HepG2 (cell line): Measurements from ENCODE around the gene ASPHD1. TPM values are rescaled to one million over a fixed set of nuclear protein-coding genes. Genes with fewer than 3 reads are reported as not detected.
A peak's percentile ranks its signal among the peaks of the same experiment; 100 is the strongest.

Experiments used
- DMAP1 ChIP-seq: IDR thresholded peaks from 2 replicates; pipeline ENCODE4 v1.6.1; 2016
- EZH2 ChIP-seq: conservative IDR thresholded peaks from 2 replicates; pipeline ENCODE4 v1.6.1; 2012; ENCODE audit warnings: mild to moderate bottlenecking, low read depth, low read length, moderate library complexity
- GATA4 ChIP-seq: sonication (generic); IDR thresholded peaks from 2 replicates; pipeline ENCODE4 v1.6.1; 2016; ENCODE audit warnings: antibody characterized with exemption, low read depth, borderline replicate concordance
- KDM4B ChIP-seq: sonication (generic); formaldehyde crosslinking; IDR thresholded peaks from 2 replicates; pipeline ENCODE4 v1.4.0; 2020; ENCODE audit warnings: missing genetic modification reagents
- NFIC ChIP-seq: IDR thresholded peaks from 2 replicates; pipeline ENCODE4 v1.6.1; 2012; ENCODE audit warnings: mild to moderate bottlenecking, low read length, inconsistent platforms
- NFKB2 ChIP-seq: sonication (generic); formaldehyde crosslinking; IDR thresholded peaks from 2 replicates; pipeline ENCODE4 v1.4.0; 2020; ENCODE audit warnings: missing genetic modification reagents, borderline replicate concordance
- NR2F2 ChIP-seq: IDR thresholded peaks from 2 replicates; pipeline ENCODE4 v1.6.1; 2012; ENCODE audit warnings: low read depth, inconsistent platforms, borderline replicate concordance
- RFX1 ChIP-seq: fragments of 450-650 bp; IDR thresholded peaks from 2 replicates; pipeline ENCODE4 v1.6.1; 2017
- SAFB2 ChIP-seq: sonication (generic); formaldehyde crosslinking; IDR thresholded peaks from 2 replicates; pipeline ENCODE4 v1.5.1; 2020; ENCODE audit warnings: missing genetic modification reagents, low read depth, mild to moderate bottlenecking, borderline replicate concordance
- SRSF9 ChIP-seq: fragments of 200-400 bp; formaldehyde crosslinking; IDR thresholded peaks from 2 replicates; pipeline ENCODE4 v1.6.1; 2018; ENCODE audit warnings: borderline replicate concordance, mild to moderate bottlenecking, low read depth, low read length; ENCODE audit not compliant: insufficient read depth, poor library complexity, severe bottlenecking
- THYN1 ChIP-seq: sonication (generic); formaldehyde crosslinking; IDR thresholded peaks from 2 replicates; pipeline ENCODE4 v1.8.1; 2023; ENCODE audit warnings: low read depth, mild to moderate bottlenecking, moderate library complexity, missing genetic modification reagents, borderline replicate concordance
- ZBTB1 ChIP-seq: sonication (generic); formaldehyde crosslinking; IDR thresholded peaks from 2 replicates; pipeline ENCODE4 v1.4.0; 2020; ENCODE audit warnings: missing genetic modification reagents, borderline replicate concordance
- ZEB1 ChIP-seq: IDR thresholded peaks from 2 replicates; pipeline ENCODE4 v1.6.1; 2012; ENCODE audit warnings: mild to moderate bottlenecking, low read depth, inconsistent platforms; ENCODE audit not compliant: insufficient replicate concordance
- ZNF24 ChIP-seq: fragments of 450-650 bp; IDR thresholded peaks from 2 replicates; pipeline ENCODE4 v1.6.1; 2017; ENCODE audit warnings: antibody characterized with exemption, mild to moderate bottlenecking
- ZNF430 ChIP-seq: sonication (generic); formaldehyde crosslinking; IDR thresholded peaks from 2 replicates; pipeline ENCODE4 v1.9.0; 2021; ENCODE audit warnings: mild to moderate bottlenecking, missing genetic modification reagents
- ZNF703 ChIP-seq: sonication (generic); formaldehyde crosslinking; IDR thresholded peaks from 2 replicates; pipeline ENCODE4 v1.5.1; 2020; ENCODE audit warnings: missing genetic modification reagents, mild to moderate bottlenecking, moderate library complexity, borderline replicate concordance
- polyA plus RNA-seq, 8 experiments: library from polyadenylated mRNA; depleted of rRNA in 3 of 8; stranded (reverse) in 7 of 8; unstranded in 1 of 8; fragments of >200 nt; fragmentation: Illumina TruSeq in 4 of 8; extraction: Trizol in 4 of 8; gene quantifications; 2 replicates each; pipeline versions ENCODE4 v1.2.1 to v1.2.3, GENCODE V29; 2011 to 2016; ENCODE audit warnings: low read depth in 4 of 8, missing spikeins in 1 of 8, mixed read lengths in 1 of 8; ENCODE audit not compliant: insufficient read depth in 1 of 8
- total RNA-seq, 5 experiments: library from RNA; depleted of rRNA; stranded (reverse); fragments of >200 nt; fragmentation: Illumina TruSeq; extraction: Trizol; gene quantifications; 2 replicates each; pipeline ENCODE4 v1.2.3, GENCODE V29; 2016; ENCODE audit warnings: low read depth in 1 of 5
- TF ChIP-seq, protein P1 (sequence below): sonication (generic); formaldehyde crosslinking; IDR thresholded peaks from 2 replicates; pipeline ENCODE4 v1.4.0; 2020; ENCODE audit warnings: missing genetic modification reagents, borderline replicate concordance
- TF ChIP-seq, protein P2 (sequence below): sonication (generic); formaldehyde crosslinking; IDR thresholded peaks from 2 replicates; pipeline ENCODE4 v1.8.1; 2023; ENCODE audit warnings: mild to moderate bottlenecking, inconsistent platforms, moderate library complexity, missing genetic modification reagents, borderline replicate concordance
- TF ChIP-seq, protein P3 (sequence below): sonication (generic); formaldehyde crosslinking; IDR thresholded peaks from 2 replicates; pipeline ENCODE4 v1.4.0; 2020; ENCODE audit warnings: missing genetic modification reagents, borderline replicate concordance

Gene ASPHD1
- total and polyA plus RNA-seq, 2 of the 13 experiments (the other 11 are each of a cell fraction or from before 2014, with no cell fraction given) = 13.1 to 19.7 TPM

DNA sequence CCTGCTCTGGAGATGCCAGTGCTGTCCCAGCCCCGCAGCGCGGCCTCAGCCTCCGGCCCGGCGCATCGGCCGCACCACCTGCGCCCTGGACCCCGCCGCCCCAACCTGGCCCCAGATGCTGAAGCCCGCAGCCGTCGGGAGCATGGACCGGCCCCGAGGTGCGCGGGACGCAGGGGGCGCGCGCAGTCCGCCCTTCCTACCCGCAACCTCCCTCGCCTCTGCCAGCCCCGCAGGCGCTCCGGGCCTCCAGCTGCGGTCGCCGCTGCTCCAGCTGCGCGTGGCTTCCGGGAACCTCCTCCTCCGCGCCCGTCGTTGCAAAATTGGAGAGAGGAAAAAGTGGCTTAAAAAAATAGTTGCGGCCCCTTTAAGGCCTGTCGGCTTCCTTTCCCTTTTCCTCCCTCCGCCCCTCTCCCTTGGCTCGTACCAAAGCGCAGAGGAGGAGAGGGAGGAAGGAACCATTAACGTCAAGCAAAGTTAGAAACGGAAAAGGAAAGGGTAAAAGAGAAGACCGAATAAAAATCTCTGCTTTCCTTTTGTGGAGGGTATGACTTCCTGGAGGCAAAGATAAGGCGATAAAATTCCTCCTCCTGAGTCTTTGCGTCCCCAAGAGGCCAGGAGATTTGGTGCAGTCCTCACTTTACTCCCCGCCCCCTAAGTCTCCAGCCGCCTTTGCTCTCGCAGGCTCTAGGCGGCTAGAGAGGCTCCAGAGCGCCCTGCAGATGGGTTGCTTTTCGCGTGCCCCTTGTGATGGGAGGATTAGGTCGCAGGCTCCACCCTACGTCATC, 37.2 kb upstream of the ASPHD1 start, which contains the start of gene CDIPT (continued):
- TF ChIP-seq DMAP1 (peak; percentile 79; the same call in 1 of the 2 replicates), SAFB2 (CRISPR knock-in tag) (peak; percentile 80), RFX1 (no peak), THYN1 (peak; percentile 60; the same call in 1 of the 2 replicates), NFIC (peak; percentile 88), NR2F2 (peak; percentile 72; the same call in 1 of the 2 replicates), ZEB1 (peak; percentile 89), KDM4B (peak; percentile 84; the same call in 1 of the 2 replicates), ZBTB1 (peak; percentile 92; the same call in 1 of the 2 replicates), EZH2 (no peak), SRSF9 (no peak), ZNF430 (CRISPR knock-in tag) (peak; percentile 81; the same call in 1 of the 2 replicates), ZNF24 (peak; percentile 65; the same call in 1 of the 2 replicates), GATA4 (no peak), ZNF703 (CRISPR knock-in tag) (0 out of 2 replicates have a peak, but pooled peaks have one; percentile 12), NFKB2 (CRISPR knock-in tag) (no peak; the same call in none of the 2 replicates)
- TF ChIP-seq, protein P1, sequence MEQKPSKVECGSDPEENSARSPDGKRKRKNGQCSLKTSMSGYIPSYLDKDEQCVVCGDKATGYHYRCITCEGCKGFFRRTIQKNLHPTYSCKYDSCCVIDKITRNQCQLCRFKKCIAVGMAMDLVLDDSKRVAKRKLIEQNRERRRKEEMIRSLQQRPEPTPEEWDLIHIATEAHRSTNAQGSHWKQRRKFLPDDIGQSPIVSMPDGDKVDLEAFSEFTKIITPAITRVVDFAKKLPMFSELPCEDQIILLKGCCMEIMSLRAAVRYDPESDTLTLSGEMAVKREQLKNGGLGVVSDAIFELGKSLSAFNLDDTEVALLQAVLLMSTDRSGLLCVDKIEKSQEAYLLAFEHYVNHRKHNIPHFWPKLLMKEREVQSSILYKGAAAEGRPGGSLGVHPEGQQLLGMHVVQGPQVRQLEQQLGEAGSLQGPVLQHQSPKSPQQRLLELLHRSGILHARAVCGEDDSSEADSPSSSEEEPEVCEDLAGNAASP = peak; percentile 78
- TF ChIP-seq, protein P2, sequence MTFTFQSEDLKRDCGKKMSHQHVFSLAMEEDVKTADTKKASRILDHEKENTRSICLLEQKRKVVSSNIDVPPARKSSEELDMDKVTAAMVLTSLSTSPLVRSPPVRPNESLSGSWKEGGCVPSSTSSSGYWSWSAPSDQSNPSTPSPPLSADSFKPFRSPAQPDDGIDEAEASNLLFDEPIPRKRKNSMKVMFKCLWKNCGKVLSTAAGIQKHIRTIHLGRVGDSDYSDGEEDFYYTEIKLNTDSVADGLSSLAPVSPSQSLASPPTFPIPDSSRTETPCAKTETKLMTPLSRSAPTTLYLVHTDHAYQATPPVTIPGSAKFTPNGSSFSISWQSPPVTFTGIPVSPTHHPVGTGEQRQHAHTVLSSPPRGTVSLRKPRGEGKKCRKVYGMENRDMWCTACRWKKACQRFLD = no peak
- TF ChIP-seq, protein P3, sequence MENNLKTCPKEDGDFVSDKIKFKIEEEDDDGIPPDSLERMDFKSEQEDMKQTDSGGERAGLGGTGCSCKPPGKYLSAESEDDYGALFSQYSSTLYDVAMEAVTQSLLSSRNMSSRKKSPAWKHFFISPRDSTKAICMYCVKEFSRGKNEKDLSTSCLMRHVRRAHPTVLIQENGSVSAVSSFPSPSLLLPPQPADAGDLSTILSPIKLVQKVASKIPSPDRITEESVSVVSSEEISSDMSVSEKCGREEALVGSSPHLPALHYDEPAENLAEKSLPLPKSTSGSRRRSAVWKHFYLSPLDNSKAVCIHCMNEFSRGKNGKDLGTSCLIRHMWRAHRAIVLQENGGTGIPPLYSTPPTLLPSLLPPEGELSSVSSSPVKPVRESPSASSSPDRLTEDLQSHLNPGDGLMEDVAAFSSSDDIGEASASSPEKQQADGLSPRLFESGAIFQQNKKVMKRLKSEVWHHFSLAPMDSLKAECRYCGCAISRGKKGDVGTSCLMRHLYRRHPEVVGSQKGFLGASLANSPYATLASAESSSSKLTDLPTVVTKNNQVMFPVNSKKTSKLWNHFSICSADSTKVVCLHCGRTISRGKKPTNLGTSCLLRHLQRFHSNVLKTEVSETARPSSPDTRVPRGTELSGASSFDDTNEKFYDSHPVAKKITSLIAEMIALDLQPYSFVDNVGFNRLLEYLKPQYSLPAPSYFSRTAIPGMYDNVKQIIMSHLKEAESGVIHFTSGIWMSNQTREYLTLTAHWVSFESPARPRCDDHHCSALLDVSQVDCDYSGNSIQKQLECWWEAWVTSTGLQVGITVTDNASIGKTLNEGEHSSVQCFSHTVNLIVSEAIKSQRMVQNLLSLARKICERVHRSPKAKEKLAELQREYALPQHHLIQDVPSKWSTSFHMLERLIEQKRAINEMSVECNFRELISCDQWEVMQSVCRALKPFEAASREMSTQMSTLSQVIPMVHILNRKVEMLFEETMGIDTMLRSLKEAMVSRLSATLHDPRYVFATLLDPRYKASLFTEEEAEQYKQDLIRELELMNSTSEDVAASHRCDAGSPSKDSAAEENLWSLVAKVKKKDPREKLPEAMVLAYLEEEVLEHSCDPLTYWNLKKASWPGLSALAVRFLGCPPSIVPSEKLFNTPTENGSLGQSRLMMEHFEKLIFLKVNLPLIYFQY = peak; percentile 71
